Fibroblast of lung (primary cell): ENCODE results near the gene APC2.

Source experiments
- EZH2 ChIP-seq: IDR thresholded peaks from 2 replicates; pipeline ENCODE4 v1.5.1; 2012; ENCODE audit warnings: low read length, control low read depth, mild to moderate bottlenecking; ENCODE audit errors: missing control alignments
- TF ChIP-seq, protein P1 (sequence below), 2 donors: IDR thresholded peaks in 1 of 2; conservative IDR thresholded peaks in 1 of 2; 1 replicate in 1 of 2; 2 replicates in 1 of 2; pipeline ENCODE4 v1.5.1; 2011 to 2012; ENCODE audit warnings: low read length in 2 of 2, control low read depth in 1 of 2, inconsistent platforms in 1 of 2, low read depth in 1 of 2, mild to moderate bottlenecking in 1 of 2

DNA sequence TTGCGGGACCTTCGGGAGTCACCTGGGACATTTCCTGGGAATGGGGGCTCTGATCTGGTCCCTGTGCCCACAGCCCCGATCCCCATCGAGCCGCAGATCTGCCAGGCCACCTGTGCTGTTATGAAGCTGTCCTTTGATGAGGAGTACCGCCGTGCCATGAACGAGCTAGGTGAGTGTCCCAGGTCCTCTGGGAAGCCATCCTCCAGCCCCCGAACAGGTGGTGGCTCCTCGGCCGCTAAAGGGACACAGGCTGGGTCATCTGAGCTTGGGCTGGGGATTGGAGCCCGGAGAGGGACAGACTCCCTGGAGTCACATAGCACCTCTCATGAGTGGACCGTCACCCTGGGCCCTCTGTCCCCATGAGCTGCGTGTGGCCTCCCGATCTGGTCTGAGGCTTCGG is 8.0 kb downstream of the APC2 start:
- TF ChIP-seq, protein P1, sequence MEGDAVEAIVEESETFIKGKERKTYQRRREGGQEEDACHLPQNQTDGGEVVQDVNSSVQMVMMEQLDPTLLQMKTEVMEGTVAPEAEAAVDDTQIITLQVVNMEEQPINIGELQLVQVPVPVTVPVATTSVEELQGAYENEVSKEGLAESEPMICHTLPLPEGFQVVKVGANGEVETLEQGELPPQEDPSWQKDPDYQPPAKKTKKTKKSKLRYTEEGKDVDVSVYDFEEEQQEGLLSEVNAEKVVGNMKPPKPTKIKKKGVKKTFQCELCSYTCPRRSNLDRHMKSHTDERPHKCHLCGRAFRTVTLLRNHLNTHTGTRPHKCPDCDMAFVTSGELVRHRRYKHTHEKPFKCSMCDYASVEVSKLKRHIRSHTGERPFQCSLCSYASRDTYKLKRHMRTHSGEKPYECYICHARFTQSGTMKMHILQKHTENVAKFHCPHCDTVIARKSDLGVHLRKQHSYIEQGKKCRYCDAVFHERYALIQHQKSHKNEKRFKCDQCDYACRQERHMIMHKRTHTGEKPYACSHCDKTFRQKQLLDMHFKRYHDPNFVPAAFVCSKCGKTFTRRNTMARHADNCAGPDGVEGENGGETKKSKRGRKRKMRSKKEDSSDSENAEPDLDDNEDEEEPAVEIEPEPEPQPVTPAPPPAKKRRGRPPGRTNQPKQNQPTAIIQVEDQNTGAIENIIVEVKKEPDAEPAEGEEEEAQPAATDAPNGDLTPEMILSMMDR (conservative IDR thresholded peaks at IDR 0.05 in 1 of 2, IDR thresholded peaks at IDR 0.05 in 1 of 2; ENCODE audit: low read depth in 1 of 2, low read length in 2 of 2): no peak
- TF ChIP-seq EZH2: no peak
